Prostate gland (tissue), 2 donors: ENCODE data around the gene FSD2. TPM values are rescaled to one million over a fixed set of nuclear protein-coding genes. Genes with fewer than 3 reads are reported as not detected.
A peak's percentile ranks its signal among the peaks of the same experiment; 100 is the strongest.

Experiments used
- DNase-seq: peaks from one replicate; pipeline ENCODE4 v3.0.0-alpha.2; 2019; ENCODE audit warnings: low spot score
- H3K27ac ChIP-seq, 2 donors: fragments of 200-600 bp; sonication (generic); 2 replicates each; pipeline ENCODE4 v1.5.1; 2017 to 2019
- H3K27me3 ChIP-seq: fragments of 200-600 bp; sonication (generic); replicated peaks from 2 replicates; pipeline ENCODE4 v1.5.1; 2019; ENCODE audit not compliant: insufficient read depth
- H3K36me3 ChIP-seq, 2 donors: fragments of 200-600 bp; sonication (generic); 1 replicate in 1 of 2; 2 replicates in 1 of 2; pipeline versions ENCODE4 v1.5.1 to v1.8.1; 2017 to 2019
- H3K4me1 ChIP-seq: fragments of 200-600 bp; sonication (generic); replicated peaks from 2 replicates; pipeline ENCODE4 v1.5.1; 2019
- H3K4me3 ChIP-seq, 2 donors: fragments of 200-600 bp; sonication (generic); 2 replicates each; pipeline ENCODE4 v1.5.1; 2017 to 2019
- H3K9me3 ChIP-seq: fragments of 200-600 bp; sonication (generic); 2 replicates; pipeline ENCODE4 v1.5.1; 2017
- CTCF ChIP-seq, 4 experiments: fragments of 200-600 bp in 2 of 4; fragments of 450-650 bp in 2 of 4; sonication (generic) in 2 of 4; IDR thresholded peaks; 1 replicate in 3 of 4; 2 replicates in 1 of 4; pipeline ENCODE4 v1.5.1; 2016 to 2019; ENCODE audit warnings: antibody characterized with exemption in 4 of 4, mild to moderate bottlenecking in 2 of 4, moderate library complexity in 2 of 4
- POLR2A ChIP-seq: fragments of 450-650 bp; IDR thresholded peaks from one replicate; pipeline ENCODE4 v1.6.1; 2016; ENCODE audit warnings: antibody characterized with exemption, mild to moderate bottlenecking
- POLR2AphosphoS5 ChIP-seq: sonication (generic); formaldehyde crosslinking; IDR thresholded peaks from one replicate; pipeline ENCODE4 v1.6.1; 2017; ENCODE audit warnings: antibody characterized with exemption
- WGBS: methylation state at CpG from one replicate; pipeline ENCODE4 v1.1.5; 2018; 5-methylcytosine and 5-hydroxymethylcytosine counted together
- intact Hi-C: fragments of 100-400 bp; cut with DNase I; formaldehyde crosslinking; loops from one replicate; pipeline ENCODE4 v1.14.2; 2022
- total RNA-seq, 2 donors: library from RNA; depleted of rRNA; stranded (reverse); fragments of >200 nt; gene quantifications; one replicate each; pipeline ENCODE4 v1.1.0, GENCODE V29; 2016

The FSD2 gene
- total RNA-seq, 2 donors from 2014 or later = 0.05 TPM; not detected in 1

- Histone ChIP-seq H3K4me1 (no peaks in the 10 kb centered on the region), H3K27ac (peak overlapping the region in 1 of 2 donors; percentile 24), H3K9me3 (no peaks in the 10 kb centered on the region), H3K4me3 (no peak overlapping the region), H3K36me3 (no peaks in the 10 kb centered on the region), H3K27me3 (no peaks in the 10 kb centered on the region)
- 84% methylated on average over 2 of the region's 2 CpGs for WGBS
- intact Hi-C loops = no loop called here
- TF ChIP-seq CTCF (IDR thresholded peaks at IDR 0.05) (no peak), POLR2AphosphoS5 (peak; percentile 32)
- DNase-seq = no peak
Measured at GRCh38 chr15:82803793-82804574, 1.9 kb downstream of the FSD2 start.

GRCh38 chr15:82802497-82802896, 3.4 kb downstream of the FSD2 start:
- Histone ChIP-seq H3K27ac (no peak overlapping the region), H3K27me3 (no peaks in the 10 kb centered on the region), H3K9me3 (no peaks in the 10 kb centered on the region), H3K4me1 (no peaks in the 10 kb centered on the region), H3K36me3 (no peaks in the 10 kb centered on the region), H3K4me3 (no peak overlapping the region)
- intact Hi-C loops = no loop called here
- 62% methylated on average over 1 of the region's 1 CpG for WGBS
- TF ChIP-seq POLR2A = no peak
- no peak for TF ChIP-seq CTCF (IDR thresholded peaks at IDR 0.05)
- TF ChIP-seq POLR2AphosphoS5 = no peak
- no peak for DNase-seq

GRCh38 chr15:82799183-82799841, 6.6 kb downstream of the FSD2 start:
- WGBS = 79% methylated on average over 7 of the region's 7 CpGs
- DNase-seq = no peak
- Histone ChIP-seq H3K27ac (no peak overlapping the region), H3K4me3 (no peak overlapping the region), H3K27me3 (no peaks in the 10 kb centered on the region), H3K4me1 (no peaks in the 10 kb centered on the region), H3K36me3 (no peaks in the 10 kb centered on the region), H3K9me3 (no peaks in the 10 kb centered on the region)
- intact Hi-C loops = no loop called here
- TF ChIP-seq CTCF (IDR thresholded peaks at IDR 0.05) (no peak), POLR2A (no peak), POLR2AphosphoS5 (no peak)

GRCh38 chr15:82798531-82799166, 7.2 kb downstream of the FSD2 start:
- Histone ChIP-seq H3K36me3 (no peaks in the 10 kb centered on the region), H3K4me1 (no peaks in the 10 kb centered on the region), H3K9me3 (no peaks in the 10 kb centered on the region), H3K27me3 (no peaks in the 10 kb centered on the region), H3K4me3 (no peak overlapping the region), H3K27ac (no peak overlapping the region)
- DNase-seq = no peak
- intact Hi-C loops = no loop called here
- WGBS = 74% methylated on average over 5 of the region's 5 CpGs
- TF ChIP-seq CTCF (IDR thresholded peaks at IDR 0.05) (no peak), POLR2AphosphoS5 (no peak), POLR2A (no peak)
